Body of pancreas (tissue), 4 donors: Measurements from ENCODE around the gene SNTB2.

Experiments
- POLR2A ChIP-seq, 3 donors: fragments of 450-650 bp; IDR thresholded peaks; one replicate each; pipeline ENCODE4 v1.6.1; 2016; ENCODE audit warnings: antibody characterized with exemption in 3 of 3, mild to moderate bottlenecking in 2 of 3
- TF ChIP-seq, protein P1 (sequence below), 7 experiments: fragments of 450-650 bp in 4 of 7; fragments of 200-600 bp in 3 of 7; sonication (generic) in 3 of 7; IDR thresholded peaks; one replicate each; pipeline ENCODE4 v1.5.1; 2016 to 2019; ENCODE audit warnings: antibody characterized with exemption in 7 of 7

DNA sequence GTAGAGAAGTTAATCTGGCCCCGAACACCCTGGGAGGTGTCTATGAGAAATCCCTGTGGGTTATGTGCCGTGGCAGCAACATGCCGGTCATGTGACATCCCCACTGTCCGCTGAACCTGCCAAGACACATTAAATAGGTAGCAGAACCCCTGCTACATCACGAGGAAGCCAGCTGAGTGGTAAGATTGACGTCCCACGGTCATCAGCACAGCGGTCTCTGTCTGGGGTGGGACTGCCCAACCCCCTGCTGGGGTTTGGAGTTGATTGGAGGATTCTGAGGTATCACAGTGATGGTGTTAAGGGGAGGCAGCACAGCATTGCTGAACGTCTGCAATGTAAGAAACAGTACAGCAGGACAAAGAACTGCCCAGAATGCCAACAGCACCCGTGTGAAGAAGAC, 162.6 kb downstream of the SNTB2 start:
- TF ChIP-seq, protein P1, sequence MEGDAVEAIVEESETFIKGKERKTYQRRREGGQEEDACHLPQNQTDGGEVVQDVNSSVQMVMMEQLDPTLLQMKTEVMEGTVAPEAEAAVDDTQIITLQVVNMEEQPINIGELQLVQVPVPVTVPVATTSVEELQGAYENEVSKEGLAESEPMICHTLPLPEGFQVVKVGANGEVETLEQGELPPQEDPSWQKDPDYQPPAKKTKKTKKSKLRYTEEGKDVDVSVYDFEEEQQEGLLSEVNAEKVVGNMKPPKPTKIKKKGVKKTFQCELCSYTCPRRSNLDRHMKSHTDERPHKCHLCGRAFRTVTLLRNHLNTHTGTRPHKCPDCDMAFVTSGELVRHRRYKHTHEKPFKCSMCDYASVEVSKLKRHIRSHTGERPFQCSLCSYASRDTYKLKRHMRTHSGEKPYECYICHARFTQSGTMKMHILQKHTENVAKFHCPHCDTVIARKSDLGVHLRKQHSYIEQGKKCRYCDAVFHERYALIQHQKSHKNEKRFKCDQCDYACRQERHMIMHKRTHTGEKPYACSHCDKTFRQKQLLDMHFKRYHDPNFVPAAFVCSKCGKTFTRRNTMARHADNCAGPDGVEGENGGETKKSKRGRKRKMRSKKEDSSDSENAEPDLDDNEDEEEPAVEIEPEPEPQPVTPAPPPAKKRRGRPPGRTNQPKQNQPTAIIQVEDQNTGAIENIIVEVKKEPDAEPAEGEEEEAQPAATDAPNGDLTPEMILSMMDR (IDR thresholded peaks at IDR 0.05) = no peak
- no peak for TF ChIP-seq POLR2A (IDR thresholded peaks at IDR 0.05)
